Adipocyte (in vitro differentiated cells): ENCODE measurements around the gene CFAP210.
A peak's percentile ranks its signal among the peaks of the same experiment; 100 is the strongest.
"Not testable (repeated sequence)": the region's sequence is repeated elsewhere in the genome, so short reads cannot be mapped to it uniquely, and the experiment has no call there.

Source experiments
- DNase-seq: peaks from one replicate; pipeline ENCODE4 v3.0.0-alpha.2; 2015; ENCODE audit warnings: low read depth
- H3K27me3 ChIP-seq: replicated peaks from 2 replicates; pipeline ENCODE4 v1.7.0; 2013; ENCODE audit warnings: mild to moderate bottlenecking, low read length, moderate library complexity; ENCODE audit not compliant: control insufficient read depth, insufficient read depth
- H3K36me3 ChIP-seq: 2 replicates; pipeline ENCODE4 v1.7.0; 2013; ENCODE audit warnings: low read length, mild to moderate bottlenecking, moderate library complexity; ENCODE audit not compliant: control insufficient read depth, insufficient read depth, severe bottlenecking
- H3K4me1 ChIP-seq: 2 replicates; pipeline ENCODE4 v1.7.0; 2013; ENCODE audit warnings: mild to moderate bottlenecking, low read length, moderate library complexity; ENCODE audit not compliant: control insufficient read depth, insufficient read depth
- H3K4me3 ChIP-seq: 2 replicates; pipeline ENCODE4 v1.7.0; 2013; ENCODE audit warnings: mild to moderate bottlenecking, low read length, moderate library complexity
- H3K9ac ChIP-seq: 2 replicates; pipeline ENCODE4 v1.7.0; 2013; ENCODE audit warnings: mild to moderate bottlenecking, low read length, moderate library complexity
- H3K9me3 ChIP-seq: 2 replicates; pipeline ENCODE4 v1.7.0; 2013; ENCODE audit warnings: mild to moderate bottlenecking, low read length, moderate library complexity; ENCODE audit not compliant: control insufficient read depth

CFAP210 gene

DNA sequence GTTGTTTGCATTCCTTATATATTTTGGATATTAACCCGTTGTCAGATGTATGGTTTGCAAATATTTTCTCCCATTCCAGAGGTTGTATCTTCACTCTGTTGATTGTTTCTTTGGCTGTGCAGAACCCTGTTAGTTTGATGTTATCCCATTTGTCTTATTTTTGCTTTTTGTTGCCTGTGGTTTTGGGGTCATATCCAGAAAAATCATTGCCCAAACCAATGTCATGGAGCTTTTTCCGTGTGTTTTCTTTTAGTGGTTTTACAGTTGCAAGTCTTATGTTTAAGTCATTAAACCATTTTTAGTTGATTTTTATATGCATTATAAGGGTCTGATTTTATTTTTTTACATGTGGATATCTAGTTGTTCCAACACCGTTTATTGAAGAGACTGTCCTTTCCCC is 74.3 kb downstream of the CFAP210 start:
- H3K36me3 ChIP-seq = peaks cover 61% of the 10 kb centered on the region
- peak; percentile 4 for DNase-seq

DNA sequence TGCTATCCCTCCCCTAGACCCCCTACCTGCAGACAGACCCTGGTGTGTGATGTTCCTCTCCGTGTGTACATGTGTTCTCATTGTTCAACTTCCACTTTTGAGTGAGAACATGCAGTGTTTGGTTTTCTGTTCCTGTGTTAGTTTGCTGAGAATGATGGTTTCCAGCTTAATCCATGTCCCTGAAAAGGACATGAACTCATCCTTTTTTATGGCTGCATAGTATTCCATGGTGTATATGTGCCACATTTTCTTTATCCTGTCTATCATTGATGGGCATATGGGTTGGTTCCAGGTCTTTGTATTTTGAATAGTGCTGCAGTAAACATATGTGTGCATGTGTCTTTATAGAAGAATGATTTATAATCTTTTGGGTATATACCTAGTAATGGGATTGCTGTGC is 78.2 kb downstream of the CFAP210 start:
- H3K36me3 ChIP-seq = peaks cover 65% of the 10 kb centered on the region
- not testable (repeated sequence) for H3K4me3 ChIP-seq, H3K9ac ChIP-seq

More for the DNA sequence above, 74.3 kb downstream of the CFAP210 start:
- no peak overlapping the region for H3K9ac ChIP-seq
- H3K9me3 ChIP-seq = no peaks in the 10 kb centered on the region
- no peak overlapping the region for H3K4me3 ChIP-seq
- H3K27me3 ChIP-seq = no peaks in the 10 kb centered on the region
- no peaks in the 10 kb centered on the region for H3K4me1 ChIP-seq

DNA sequence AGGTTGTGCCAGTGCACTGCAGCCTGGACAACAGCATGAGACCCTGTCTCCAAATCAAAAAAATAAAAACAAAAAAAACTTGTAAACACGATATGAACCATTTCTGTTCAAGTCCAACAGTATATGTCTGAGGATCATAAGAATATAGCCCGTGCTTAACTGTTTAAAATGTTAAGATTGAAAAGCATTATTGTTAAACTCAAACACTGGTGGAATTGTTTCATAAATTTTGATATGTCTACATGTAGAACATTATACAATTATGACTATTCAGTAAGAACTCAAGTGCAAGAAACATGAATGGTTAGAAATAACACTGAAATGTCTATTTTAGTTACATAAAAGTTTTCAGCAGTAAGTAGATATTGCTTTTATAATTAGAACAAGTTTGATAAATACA is 80.3 kb downstream of the CFAP210 start:
- DNase-seq = no peak
- Histone ChIP-seq H3K36me3 (peaks cover 72% of the 10 kb centered on the region), H3K9ac (no peak overlapping the region), H3K27me3 (no peaks in the 10 kb centered on the region), H3K9me3 (no peaks in the 10 kb centered on the region), H3K4me3 (no peak overlapping the region), H3K4me1 (no peaks in the 10 kb centered on the region)

More for the DNA sequence above, 78.2 kb downstream of the CFAP210 start:
- not testable (repeated sequence) for H3K27me3 ChIP-seq, DNase-seq, H3K4me1 ChIP-seq, H3K9me3 ChIP-seq

DNA sequence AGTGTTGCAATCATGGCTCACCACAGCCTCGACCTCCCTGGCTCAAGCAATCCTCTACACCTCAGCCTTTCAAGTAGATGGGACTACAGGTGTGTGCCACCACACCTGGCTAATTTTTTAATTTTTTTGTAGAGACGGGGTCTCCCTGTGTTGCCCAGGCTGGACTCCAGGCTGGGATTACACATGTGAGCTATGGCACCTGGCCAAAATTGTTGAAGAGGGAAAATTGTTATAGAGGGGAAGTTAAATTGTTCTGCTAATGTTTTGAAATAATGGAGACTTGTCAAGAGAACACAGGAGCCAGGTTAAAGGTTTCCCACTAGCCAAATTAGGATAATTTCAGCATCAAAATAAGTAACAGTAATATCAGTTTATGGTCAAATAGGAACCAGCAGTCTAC is 84.9 kb downstream of the CFAP210 start:
- Histone ChIP-seq H3K9ac (no peak overlapping the region), H3K9me3 (no peaks in the 10 kb centered on the region), H3K4me1 (no peaks in the 10 kb centered on the region), H3K27me3 (no peaks in the 10 kb centered on the region), H3K4me3 (no peak overlapping the region), H3K36me3 (peaks cover 81% of the 10 kb centered on the region)
- no peak for DNase-seq

DNA sequence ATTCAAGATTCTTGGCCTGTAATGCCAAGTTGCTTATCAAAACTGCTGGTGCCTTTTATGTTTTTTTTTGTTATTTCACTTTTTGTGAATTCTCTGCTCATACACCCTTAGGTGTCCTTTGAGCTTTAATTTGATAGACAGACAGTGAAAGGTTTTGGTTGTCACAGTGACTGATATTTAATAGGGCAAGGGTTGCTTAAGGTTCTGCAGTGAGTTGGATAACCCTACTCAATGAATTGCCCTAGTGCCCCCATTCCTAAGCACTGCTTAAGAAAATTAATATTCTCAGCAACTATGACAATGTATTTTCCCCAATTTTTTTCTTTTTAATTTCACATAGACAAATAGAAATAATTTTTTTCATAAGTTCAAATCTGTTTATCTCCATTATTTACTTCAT is 94.6 kb downstream of the CFAP210 start:
- DNase-seq = no peak
- Histone ChIP-seq H3K9ac (no peak overlapping the region), H3K4me1 (peaks cover 4% of the 10 kb centered on the region), H3K4me3 (no peak overlapping the region), H3K27me3 (no peaks in the 10 kb centered on the region), H3K9me3 (no peaks in the 10 kb centered on the region), H3K36me3 (peaks cover 6% of the 10 kb centered on the region)

DNA sequence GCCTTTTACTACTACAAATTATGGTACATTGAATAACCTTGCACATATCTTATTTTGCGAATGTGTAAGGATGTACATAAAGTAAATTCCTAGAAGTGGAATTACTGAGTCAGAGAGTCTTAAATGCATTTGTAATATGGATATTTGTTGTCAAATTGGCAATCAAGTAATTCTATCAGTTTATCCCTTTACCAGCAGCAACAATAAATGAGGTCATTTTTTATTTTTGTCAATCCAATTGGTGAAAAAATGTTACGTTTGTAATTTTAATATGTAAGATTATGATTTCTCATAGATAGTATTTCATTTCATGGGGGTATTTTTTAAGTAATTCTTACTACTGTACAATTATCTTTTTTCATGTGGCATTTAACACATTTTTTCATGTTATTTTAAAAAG is 95.2 kb downstream of the CFAP210 start:
- Histone ChIP-seq H3K36me3 (peaks cover 1% of the 10 kb centered on the region), H3K9me3 (no peaks in the 10 kb centered on the region), H3K4me1 (peaks cover 4% of the 10 kb centered on the region), H3K4me3 (no peak overlapping the region), H3K9ac (no peak overlapping the region), H3K27me3 (no peaks in the 10 kb centered on the region)
- no peak for DNase-seq

DNA sequence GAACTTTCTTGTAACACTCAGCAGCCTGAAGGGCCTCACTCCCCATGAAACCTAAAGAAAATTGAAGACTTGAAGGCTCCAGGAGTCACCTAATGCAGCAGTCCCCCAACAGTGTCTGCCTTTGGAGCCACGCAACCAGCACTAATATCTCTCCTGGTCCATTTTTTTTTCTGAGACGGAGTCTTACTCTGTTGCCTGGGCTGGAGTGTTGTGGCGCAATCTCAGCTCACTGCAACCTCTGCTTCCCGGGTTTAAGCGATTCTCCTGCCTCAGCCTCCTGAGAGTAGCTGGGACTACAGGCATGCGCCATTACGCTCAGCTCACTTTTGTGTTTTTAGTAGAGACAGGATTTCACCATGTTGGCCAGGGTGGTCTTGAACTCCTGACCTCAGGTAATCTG is 97.7 kb downstream of the CFAP210 start:
- H3K27me3 ChIP-seq, H3K4me3 ChIP-seq, DNase-seq, H3K4me1 ChIP-seq, H3K9ac ChIP-seq, H3K9me3 ChIP-seq, H3K36me3 ChIP-seq: not testable (repeated sequence)
